PC-9 (cell line): ENCODE results near the gene ATP6V1G3. TPM values are rescaled to one million over a fixed set of nuclear protein-coding genes. Genes with fewer than 3 reads are reported as not detected.

ENCODE experiments used
- BruUV-seq: library from RNA; stranded (reverse); fragments of 400-500 nt; replicated peaks from 2 replicates; lab custom pipeline; 2021; lab: Mats Ljungman, UMichigan
- CTCF ChIA-PET: fragments of 300-600 bp; sonication (Branson Sonifier 250); formaldehyde crosslinking; loops from one replicate; lab custom pipeline; 2022; ENCODE audit warnings: antibody characterized with exemption; lab: Charles Lee
- POLR2A ChIA-PET: fragments of 300-600 bp; sonication (Branson Sonifier 250); formaldehyde crosslinking; loops from one replicate; lab custom pipeline; 2022; ENCODE audit warnings: antibody characterized with exemption; ENCODE audit not compliant: unreplicated experiment; lab: Charles Lee
- DNase-seq, 2 experiments: peaks; one replicate each; pipeline versions ENCODE4 v3.0.0 to v3.0.0-alpha.2; 2015 to 2022; ENCODE audit warnings: mixed read lengths in 1 of 2
- H2AFZ ChIP-seq: fragments of 200-600 bp; sonication (generic); 2 replicates; pipeline ENCODE4 v1.8.1; 2017; ENCODE audit warnings: antibody characterized with exemption
- H3F3A ChIP-seq: fragments of 200-600 bp; sonication (generic); 2 replicates; pipeline ENCODE4 v1.8.1; 2017; ENCODE audit warnings: antibody characterized with exemption, mild to moderate bottlenecking, low read depth; ENCODE audit not compliant: insufficient read depth
- H3K27ac ChIP-seq: fragments of 200-600 bp; sonication (generic); 2 replicates; pipeline ENCODE4 v1.6.1; 2016; ENCODE audit warnings: mixed run types
- H3K27me3 ChIP-seq: fragments of 200-600 bp; sonication (generic); 2 replicates; pipeline ENCODE4 v1.6.1; 2016; ENCODE audit warnings: low read depth, mixed run types; ENCODE audit not compliant: insufficient read depth
- H3K36me3 ChIP-seq: fragments of 200-600 bp; sonication (generic); 2 replicates; pipeline ENCODE4 v1.6.1; 2016; ENCODE audit warnings: low read depth, mixed run types
- H3K4me1 ChIP-seq: fragments of 200-600 bp; sonication (generic); replicated peaks from 2 replicates; pipeline ENCODE4 v1.6.1; 2016; ENCODE audit warnings: mixed run types; ENCODE audit not compliant: insufficient read depth
- H3K4me2 ChIP-seq: fragments of 200-600 bp; sonication (generic); 2 replicates; pipeline ENCODE4 v1.6.1; 2017; ENCODE audit warnings: mixed run types
- H3K4me3 ChIP-seq: fragments of 200-600 bp; sonication (generic); 2 replicates; pipeline ENCODE4 v1.6.1; 2016; ENCODE audit warnings: mixed run types
- H3K79me2 ChIP-seq: fragments of 200-600 bp; sonication (generic); 2 replicates; pipeline ENCODE4 v1.6.1; 2017; ENCODE audit warnings: low read depth, mixed run types
- H3K9me2 ChIP-seq: fragments of 200-600 bp; sonication (generic); 2 replicates; pipeline ENCODE4 v1.8.1; 2017; ENCODE audit warnings: mild to moderate bottlenecking; ENCODE audit not compliant: insufficient read depth
- H3K9me3 ChIP-seq: fragments of 200-600 bp; sonication (generic); 2 replicates; pipeline ENCODE4 v1.8.1; 2016; ENCODE audit warnings: low read depth; ENCODE audit not compliant: insufficient read depth
- H4K20me1 ChIP-seq: fragments of 200-600 bp; sonication (generic); 2 replicates; pipeline ENCODE4 v1.8.1; 2017; ENCODE audit not compliant: insufficient read depth
- EZH2 ChIP-seq: fragments of 200-600 bp; sonication (generic); IDR thresholded peaks from 2 replicates; pipeline ENCODE4 v1.8.0; 2017; ENCODE audit warnings: antibody characterized with exemption, low read depth
- intact Hi-C: fragments of 100-400 bp; cut with micrococcal nuclease; formaldehyde crosslinking; loops from one replicate; pipeline ENCODE4 v1.10.0; 2022; ENCODE audit not compliant: unreplicated experiment
- total RNA-seq: library from RNA; stranded (reverse); gene quantifications from 2 replicates; pipeline ENCODE4 v1.2.3, GENCODE V29; 2021
- TF ChIP-seq, protein P1 (sequence below): fragments of 200-600 bp; sonication (generic); conservative IDR thresholded peaks from 2 replicates; pipeline ENCODE4 v1.6.1; 2017; ENCODE audit warnings: mixed run types, antibody characterized with exemption, mild to moderate bottlenecking, moderate library complexity

The ATP6V1G3 gene
- total RNA-seq, 1 experiment from 2014 or later = not detected

DNA sequence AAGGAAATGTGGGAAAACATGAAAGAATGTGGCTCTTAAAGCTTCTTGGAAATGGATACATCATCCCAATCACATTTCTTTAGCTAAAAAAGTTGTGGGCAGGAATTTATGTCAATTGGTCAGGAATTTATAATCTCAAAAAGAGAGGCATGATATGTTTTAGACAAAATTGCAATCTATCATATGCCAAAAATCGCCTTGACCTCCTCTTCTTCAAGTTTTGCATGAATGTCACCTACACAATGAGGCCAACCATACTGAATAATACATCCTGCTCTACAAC is 42.4 kb downstream of the ATP6V1G3 start:
- DNase-seq = no peak
- Histone ChIP-seq H3F3A (peaks cover 8% of the 10 kb centered on the region; the same call in 1 of the 2 replicates), H3K4me3 (no peak overlapping the region), H4K20me1 (no peaks in the 10 kb centered on the region), H3K79me2 (no peaks in the 10 kb centered on the region), H3K4me1 (peaks cover 41% of the 10 kb centered on the region), H3K4me2 (no peak overlapping the region), H3K27me3 (no peaks in the 10 kb centered on the region), H3K9me3 (no peaks in the 10 kb centered on the region; the same call in 1 of the 2 replicates), H2AFZ (no peak overlapping the region), H3K9me2 (no peaks in the 10 kb centered on the region), H3K27ac (0 out of 2 replicates have a peak overlapping the region, but pooled peaks have one; percentile 10), H3K36me3 (no peaks in the 10 kb centered on the region)
- TF ChIP-seq, protein P1, sequence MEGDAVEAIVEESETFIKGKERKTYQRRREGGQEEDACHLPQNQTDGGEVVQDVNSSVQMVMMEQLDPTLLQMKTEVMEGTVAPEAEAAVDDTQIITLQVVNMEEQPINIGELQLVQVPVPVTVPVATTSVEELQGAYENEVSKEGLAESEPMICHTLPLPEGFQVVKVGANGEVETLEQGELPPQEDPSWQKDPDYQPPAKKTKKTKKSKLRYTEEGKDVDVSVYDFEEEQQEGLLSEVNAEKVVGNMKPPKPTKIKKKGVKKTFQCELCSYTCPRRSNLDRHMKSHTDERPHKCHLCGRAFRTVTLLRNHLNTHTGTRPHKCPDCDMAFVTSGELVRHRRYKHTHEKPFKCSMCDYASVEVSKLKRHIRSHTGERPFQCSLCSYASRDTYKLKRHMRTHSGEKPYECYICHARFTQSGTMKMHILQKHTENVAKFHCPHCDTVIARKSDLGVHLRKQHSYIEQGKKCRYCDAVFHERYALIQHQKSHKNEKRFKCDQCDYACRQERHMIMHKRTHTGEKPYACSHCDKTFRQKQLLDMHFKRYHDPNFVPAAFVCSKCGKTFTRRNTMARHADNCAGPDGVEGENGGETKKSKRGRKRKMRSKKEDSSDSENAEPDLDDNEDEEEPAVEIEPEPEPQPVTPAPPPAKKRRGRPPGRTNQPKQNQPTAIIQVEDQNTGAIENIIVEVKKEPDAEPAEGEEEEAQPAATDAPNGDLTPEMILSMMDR = no peak
- no peak for TF ChIP-seq EZH2
- CTCF ChIA-PET = interaction anchor here (1.5 kb wide), 1 partner anchor 188 kb away, joined by 3 read pairs; no protein-coding TSS in a partner anchor
- intact Hi-C loops = no loop called here
- POLR2A ChIA-PET = no interaction called here
- BruUV-seq = no TSS peak

DNA sequence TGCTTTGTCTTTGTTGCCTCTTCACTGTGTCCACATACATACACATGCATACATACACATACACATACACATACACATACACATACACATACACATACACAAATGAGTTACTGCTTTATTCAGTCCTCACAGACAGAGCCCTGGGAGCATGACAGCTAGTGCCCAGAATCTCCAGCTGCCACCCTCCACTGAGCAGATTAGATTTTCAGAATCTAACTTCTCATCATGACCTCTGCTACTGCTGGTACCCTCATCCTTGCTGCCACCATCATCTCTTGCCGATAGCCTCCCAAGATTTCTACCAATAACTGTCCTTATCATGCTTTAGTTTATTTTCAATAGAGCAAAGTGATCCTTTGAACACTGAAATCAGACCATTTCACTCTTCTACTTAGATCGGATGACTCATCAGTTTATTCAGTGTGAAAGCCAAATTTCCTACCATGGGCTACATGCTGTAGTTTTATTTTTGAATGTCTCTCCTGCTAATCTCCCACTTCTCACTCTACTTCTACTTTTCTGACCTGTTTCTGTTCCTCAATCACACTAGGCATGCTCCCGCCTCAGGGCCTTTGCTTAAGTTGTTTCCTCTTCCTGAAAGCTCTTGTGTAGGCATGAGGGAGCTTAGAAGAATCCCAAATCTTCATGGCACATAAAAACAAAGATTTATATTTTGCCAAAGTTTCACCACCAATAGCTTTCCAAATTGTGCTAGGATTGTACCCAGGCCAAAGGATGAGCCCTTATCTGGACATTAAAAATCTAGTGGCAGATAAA is 43.0 kb downstream of the ATP6V1G3 start:
- Histone ChIP-seq H3K79me2 (no peaks in the 10 kb centered on the region), H4K20me1 (no peaks in the 10 kb centered on the region), H3K9me3 (no peaks in the 10 kb centered on the region; the same call in 1 of the 2 replicates), H3K9me2 (no peaks in the 10 kb centered on the region), H3K36me3 (no peaks in the 10 kb centered on the region), H3F3A (peaks cover 8% of the 10 kb centered on the region; the same call in 1 of the 2 replicates), H2AFZ (no peak overlapping the region), H3K4me2 (0 out of 2 replicates have a peak overlapping the region, but pooled peaks have one; percentile 4), H3K4me1 (peaks cover 41% of the 10 kb centered on the region), H3K27me3 (no peaks in the 10 kb centered on the region), H3K27ac (0 out of 2 replicates have a peak overlapping the region, but pooled peaks have one; percentile 10), H3K4me3 (no peak overlapping the region)
- intact Hi-C loops = loop anchor here (2.0 kb wide), 1 partner anchor 185 kb away; no protein-coding TSS in a partner anchor
- CTCF ChIA-PET = interaction anchor here (1.5 kb wide), 1 partner anchor 189 kb away, joined by 3 read pairs; no protein-coding TSS in a partner anchor
- BruUV-seq = no TSS peak
- no peak for DNase-seq
- POLR2A ChIA-PET = no interaction called here
- TF ChIP-seq, protein P1 = no peak
- TF ChIP-seq EZH2 = no peak

GRCh38 chr1:198496216-198497143 is 44.0 kb downstream of the ATP6V1G3 start:
- TF ChIP-seq, protein P1 = no peak
- TF ChIP-seq EZH2 = no peak
- Histone ChIP-seq H3K4me1 (peaks cover 41% of the 10 kb centered on the region), H3K36me3 (no peaks in the 10 kb centered on the region), H3K9me2 (no peaks in the 10 kb centered on the region), H4K20me1 (no peaks in the 10 kb centered on the region), H3K79me2 (no peaks in the 10 kb centered on the region), H3K4me2 (peak overlapping the region; percentile 31), H3K4me3 (no peak overlapping the region), H3F3A (peaks cover 8% of the 10 kb centered on the region; the same call in 1 of the 2 replicates), H3K27ac (0 out of 2 replicates have a peak overlapping the region, but pooled peaks have one; percentile 10), H3K27me3 (no peaks in the 10 kb centered on the region), H3K9me3 (no peaks in the 10 kb centered on the region), H2AFZ (no peak overlapping the region)
- POLR2A ChIA-PET = interaction anchor here (0.5 to 0.7 kb wide), 4 partner anchors 131 to 1397 kb away, joined by 3 to 5 read pairs (median 4); no protein-coding TSS in a partner anchor
- peak; percentile 21 to 70 for DNase-seq
- no TSS peak for BruUV-seq
- CTCF ChIA-PET = interaction anchor here (0.6 to 0.9 kb wide), 4 partner anchors 21 to 1097 kb away, joined by 3 to 5 read pairs (median 4); no protein-coding TSS in a partner anchor
- intact Hi-C loops = loop anchor here (1.0 to 2.0 kb wide), 2 partner anchors 161 to 186 kb away; no protein-coding TSS in a partner anchor
